GM23338 (cell line): Measurements from ENCODE around the gene RNF175. TPM values are rescaled to one million over a fixed set of nuclear protein-coding genes. Genes with fewer than 3 reads are reported as not detected.

Experiments
- ATAC-seq: fragments of 200-7000 bp; cut with Tn5 transposase; 3 replicates; pipeline ENCODE4 v1.9.1; 2020
- DNase-seq: peaks from one replicate; pipeline ENCODE4 v3.0.0-alpha.2; 2015; ENCODE audit warnings: low spot score
- H2AFZ ChIP-seq: fragments of 200-600 bp; sonication (generic); 2 replicates; pipeline ENCODE4 v1.8.0; 2016; ENCODE audit warnings: antibody characterized with exemption, mild to moderate bottlenecking, moderate library complexity
- H3F3A ChIP-seq: fragments of 200-600 bp; sonication (generic); replicated peaks from 2 replicates; pipeline ENCODE4 v1.8.0; 2017; ENCODE audit warnings: antibody characterized with exemption, mixed run types, low read depth
- H3K27ac ChIP-seq: fragments of 200-600 bp; sonication (generic); 2 replicates; pipeline ENCODE4 v1.6.1; 2016; ENCODE audit warnings: low read depth
- H3K27me3 ChIP-seq: fragments of 200-600 bp; sonication (generic); 2 replicates; pipeline ENCODE4 v1.8.0; 2016; ENCODE audit warnings: mild to moderate bottlenecking, mixed run types, moderate library complexity; ENCODE audit not compliant: insufficient read depth
- H3K36me3 ChIP-seq: fragments of 200-600 bp; sonication (generic); 2 replicates; pipeline ENCODE4 v1.8.0; 2016; ENCODE audit warnings: mild to moderate bottlenecking; ENCODE audit not compliant: insufficient read depth
- H3K4me1 ChIP-seq: fragments of 200-600 bp; sonication (generic); 2 replicates; pipeline ENCODE4 v1.8.0; 2016; ENCODE audit warnings: mild to moderate bottlenecking, moderate library complexity; ENCODE audit not compliant: insufficient read depth
- H3K4me2 ChIP-seq: fragments of 200-600 bp; sonication (generic); 2 replicates; pipeline ENCODE4 v1.7.1; 2017; ENCODE audit warnings: mixed run types
- H3K4me3 ChIP-seq: fragments of 200-600 bp; sonication (generic); 2 replicates; pipeline ENCODE4 v1.6.1; 2016; ENCODE audit warnings: mixed run types
- H3K79me2 ChIP-seq: fragments of 200-600 bp; sonication (generic); replicated peaks from 2 replicates; pipeline ENCODE4 v1.8.0; 2017; ENCODE audit warnings: mild to moderate bottlenecking; ENCODE audit not compliant: insufficient read depth
- H3K9me2 ChIP-seq: fragments of 200-600 bp; sonication (generic); 2 replicates; pipeline ENCODE4 v1.8.0; 2017; ENCODE audit not compliant: insufficient read depth
- H4K20me1 ChIP-seq: fragments of 200-600 bp; sonication (generic); replicated peaks from 2 replicates; pipeline ENCODE4 v1.8.0; 2017; ENCODE audit warnings: mild to moderate bottlenecking; ENCODE audit not compliant: insufficient read depth
- H3K27ac Mint-ChIP-seq: 2 replicates; pipeline ENCODE4 v1.8.0; 2020; ENCODE audit warnings: inconsistent platforms, mild to moderate bottlenecking, moderate library complexity, mixed read lengths
- H3K27me3 Mint-ChIP-seq: 3 replicates; pipeline ENCODE4 v1.8.0; 2022; ENCODE audit warnings: low read depth, mild to moderate bottlenecking, moderate library complexity, mixed read lengths, inconsistent platforms; ENCODE audit not compliant: insufficient read depth, poor library complexity
- H3K36me3 Mint-ChIP-seq: 3 replicates; pipeline ENCODE4 v1.8.0; 2021; ENCODE audit warnings: low read depth, mild to moderate bottlenecking, inconsistent platforms, moderate library complexity, mixed read lengths
- H3K4me1 Mint-ChIP-seq: 3 replicates; pipeline ENCODE4 v1.8.0; 2020; ENCODE audit warnings: mild to moderate bottlenecking, inconsistent platforms, mixed read lengths
- H3K4me3 Mint-ChIP-seq: 3 replicates; pipeline ENCODE4 v1.8.0; 2021; ENCODE audit warnings: moderate library complexity, mild to moderate bottlenecking, inconsistent platforms, mixed read lengths
- H3K9me3 Mint-ChIP-seq: 3 replicates; pipeline ENCODE4 v1.8.0; 2020; ENCODE audit warnings: moderate library complexity, mild to moderate bottlenecking, inconsistent platforms, mixed read lengths
- CREB1 ChIP-seq: fragments of 250-450 bp; sonication (Bioruptor Pico); IDR thresholded peaks from 2 replicates; pipeline ENCODE4 v1.5.0; 2020; ENCODE audit warnings: low read depth, mild to moderate bottlenecking, moderate library complexity
- CTCF ChIP-seq, 2 experiments: fragments of 200-600 bp in 1 of 2; sonication (generic) in 1 of 2; conservative IDR thresholded peaks; 2 replicates each; pipeline versions ENCODE4 v1.5.1 to v1.6.1; 2016 to 2017; ENCODE audit warnings: antibody characterized with exemption in 2 of 2, low read depth in 2 of 2, mild to moderate bottlenecking in 2 of 2, moderate library complexity in 1 of 2
- ETS1 ChIP-seq: IDR thresholded peaks from 2 replicates; pipeline ENCODE4 v1.6.1; 2016; ENCODE audit warnings: antibody characterized with exemption
- EZH2 ChIP-seq: fragments of 200-600 bp; sonication (generic); IDR thresholded peaks from one replicate; pipeline ENCODE4 v1.8.0; 2017; ENCODE audit warnings: antibody characterized with exemption, mild to moderate bottlenecking, low read depth; ENCODE audit not compliant: unreplicated experiment
- EZH2phosphoT487 ChIP-seq: fragments of 200-600 bp; sonication (generic); IDR thresholded peaks from one replicate; pipeline ENCODE4 v1.8.1; 2018; ENCODE audit warnings: antibody characterized with exemption; ENCODE audit not compliant: unreplicated experiment
- JUNB ChIP-seq: IDR thresholded peaks from one replicate; pipeline ENCODE4 v1.6.1; 2016; ENCODE audit warnings: antibody characterized with exemption; ENCODE audit not compliant: unreplicated experiment
- NANOG ChIP-seq: IDR thresholded peaks from 2 replicates; pipeline ENCODE4 v1.6.1; 2016; ENCODE audit warnings: antibody characterized with exemption, borderline replicate concordance
- POLR2AphosphoS5 ChIP-seq: IDR thresholded peaks from 2 replicates; pipeline ENCODE4 v1.6.1; 2016; ENCODE audit warnings: antibody characterized with exemption, low read depth
- REST ChIP-seq: IDR thresholded peaks from one replicate; pipeline ENCODE4 v1.6.1; 2018; ENCODE audit warnings: antibody characterized with exemption; ENCODE audit not compliant: unreplicated experiment
- STAT1 ChIP-seq: IDR thresholded peaks from one replicate; pipeline ENCODE4 v1.6.1; 2016; ENCODE audit warnings: antibody characterized with exemption; ENCODE audit not compliant: unreplicated experiment
- ZNF114 ChIP-seq: fragments of 250-450 bp; sonication (Bioruptor Pico); IDR thresholded peaks from 2 replicates; pipeline ENCODE4 v1.5.0; 2020; ENCODE audit warnings: mild to moderate bottlenecking, moderate library complexity
- ZNF331 ChIP-seq: fragments of 250-450 bp; sonication (Bioruptor Pico); IDR thresholded peaks from 2 replicates; pipeline ENCODE4 v1.5.0; 2020; ENCODE audit warnings: low read depth, mild to moderate bottlenecking, moderate library complexity
- ZNF462 ChIP-seq: fragments of 250-450 bp; sonication (Bioruptor Pico); IDR thresholded peaks from 2 replicates; pipeline ENCODE4 v1.5.0; 2020; ENCODE audit warnings: mild to moderate bottlenecking, moderate library complexity
- polyA plus RNA-seq: library from polyadenylated mRNA; unstranded; fragments of >200 nt; fragmentation: Nextera tagmentation; extraction: Ambion mirVana; gene quantifications from 2 replicates; pipeline ENCODE4 v1.2.1, GENCODE V29; 2016
- total RNA-seq: library from RNA; depleted of rRNA; stranded (reverse); fragments of >200 nt; shearing (Covaris generic); gene quantifications from 2 replicates; pipeline ENCODE4 v1.2.3, GENCODE V29; 2014

Gene RNF175
- total and polyA plus RNA-seq, 2 experiments from 2014 or later: 4.7 to 4.8 TPM

GRCh38 chr4:153661215-153661822, 98.5 kb downstream of the RNF175 start:
- H3K27ac ChIP-seq: no peak overlapping the region
- DNase-seq (no peak), ATAC-seq (no peak)
- no peak overlapping the region for H3K27ac Mint-ChIP-seq
- no peaks in the 10 kb centered on the region for H3F3A ChIP-seq
- no peaks in the 10 kb centered on the region for H3K36me3 ChIP-seq
- H3K79me2 ChIP-seq: no peaks in the 10 kb centered on the region
- peaks cover 12% of the 10 kb centered on the region; the same call in 1 of the 2 replicates for H3K9me2 ChIP-seq
- no peak overlapping the region for H3K4me3 Mint-ChIP-seq
- TF ChIP-seq STAT1: no peak
- no peak for TF ChIP-seq ZNF462 (CRISPR knock-in tag)
- TF ChIP-seq POLR2AphosphoS5: no peak
- no peak for TF ChIP-seq CTCF (conservative IDR thresholded peaks at IDR 0.05; ENCODE audit: low read depth in 2 of 2)
- TF ChIP-seq JUNB: no peak
- TF ChIP-seq ETS1: no peak
- no peak for TF ChIP-seq ZNF114
- no peak for TF ChIP-seq CREB1 (CRISPR knock-in tag)
- TF ChIP-seq ZNF331 (CRISPR knock-in tag): no peak
- no peak for TF ChIP-seq EZH2
- TF ChIP-seq REST: no peak
- no peak for TF ChIP-seq EZH2phosphoT487
- TF ChIP-seq NANOG: no peak
- no peaks in the 10 kb centered on the region for H3K4me1 ChIP-seq
- H3K4me1 Mint-ChIP-seq: no peaks in the 10 kb centered on the region
- H3K27me3 ChIP-seq: no peaks in the 10 kb centered on the region
- peaks cover 12% of the 10 kb centered on the region; the same call in 2 of the 3 replicates for H3K36me3 Mint-ChIP-seq
- H3K4me2 ChIP-seq: no peak overlapping the region
- no peak overlapping the region for H2AFZ ChIP-seq
- no peaks in the 10 kb centered on the region for H4K20me1 ChIP-seq
- peaks cover 2% of the 10 kb centered on the region for H3K27me3 Mint-ChIP-seq
- no peak overlapping the region for H3K4me3 ChIP-seq
- peaks cover 21% of the 10 kb centered on the region for H3K9me3 Mint-ChIP-seq
